ENCODE data around the gene CUX1.
"Not testable (repeated sequence)": the region's sequence is repeated elsewhere in the genome, so short reads cannot be mapped to it uniquely, and the experiment has no call there.

CUX1 gene

DNA sequence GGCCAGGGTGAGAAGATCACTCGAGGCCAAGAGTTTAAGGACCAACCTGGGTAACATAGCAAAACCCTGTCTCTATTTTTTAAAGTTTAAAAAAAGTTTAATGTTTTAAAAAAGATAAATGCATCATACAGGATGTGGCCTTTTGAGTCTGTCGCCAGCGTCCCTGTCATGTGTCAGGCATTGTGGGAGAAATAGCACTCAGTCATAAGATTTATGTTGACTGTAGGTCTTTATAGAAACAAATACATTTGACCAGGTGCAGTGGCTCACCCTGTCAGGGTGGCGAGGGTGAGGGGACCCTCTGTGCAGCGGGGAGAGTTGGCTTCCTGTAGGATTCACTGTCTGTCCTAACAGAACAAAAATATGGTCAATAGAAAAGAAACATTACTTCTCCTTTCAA lies 405.8 kb downstream of the CUX1 start:
- H3K27me3 ChIP-seq (ENCODE audit: insufficient read depth, low read length, poor library complexity): no peaks in the 10 kb centered on the region
- H3K79me2 ChIP-seq (ENCODE audit: insufficient read depth, low read length): no peaks in the 10 kb centered on the region
- H4K20me1 ChIP-seq (ENCODE audit: insufficient read depth, low read length): peaks cover 5% of the 10 kb centered on the region
- no peak overlapping the region for H3K4me2 ChIP-seq (ENCODE audit: insufficient read depth, low read length)
- ATAC-seq (ENCODE audit: insufficient read depth, low read depth) (no peak), DNase-seq (no peak)
- H3K4me1 ChIP-seq (ENCODE audit: insufficient read depth, low read length): no peaks in the 10 kb centered on the region
- H3K4me3 ChIP-seq (ENCODE audit: low read depth in 1 of 2, low read length in 2 of 2): no peak overlapping the region
- H3K36me3 ChIP-seq (ENCODE audit: insufficient read depth, low read length): peaks cover 59% of the 10 kb centered on the region
- H3K9me3 ChIP-seq (ENCODE audit: insufficient read depth, low read length, severe bottlenecking): no peaks in the 10 kb centered on the region
- H3K27ac ChIP-seq (ENCODE audit: low read length): no peak overlapping the region
- H3K9ac ChIP-seq (ENCODE audit: low read depth, low read length): no peak overlapping the region
- H2AFZ ChIP-seq (ENCODE audit: low read depth, low read length): no peak overlapping the region
- TF ChIP-seq, protein P1, sequence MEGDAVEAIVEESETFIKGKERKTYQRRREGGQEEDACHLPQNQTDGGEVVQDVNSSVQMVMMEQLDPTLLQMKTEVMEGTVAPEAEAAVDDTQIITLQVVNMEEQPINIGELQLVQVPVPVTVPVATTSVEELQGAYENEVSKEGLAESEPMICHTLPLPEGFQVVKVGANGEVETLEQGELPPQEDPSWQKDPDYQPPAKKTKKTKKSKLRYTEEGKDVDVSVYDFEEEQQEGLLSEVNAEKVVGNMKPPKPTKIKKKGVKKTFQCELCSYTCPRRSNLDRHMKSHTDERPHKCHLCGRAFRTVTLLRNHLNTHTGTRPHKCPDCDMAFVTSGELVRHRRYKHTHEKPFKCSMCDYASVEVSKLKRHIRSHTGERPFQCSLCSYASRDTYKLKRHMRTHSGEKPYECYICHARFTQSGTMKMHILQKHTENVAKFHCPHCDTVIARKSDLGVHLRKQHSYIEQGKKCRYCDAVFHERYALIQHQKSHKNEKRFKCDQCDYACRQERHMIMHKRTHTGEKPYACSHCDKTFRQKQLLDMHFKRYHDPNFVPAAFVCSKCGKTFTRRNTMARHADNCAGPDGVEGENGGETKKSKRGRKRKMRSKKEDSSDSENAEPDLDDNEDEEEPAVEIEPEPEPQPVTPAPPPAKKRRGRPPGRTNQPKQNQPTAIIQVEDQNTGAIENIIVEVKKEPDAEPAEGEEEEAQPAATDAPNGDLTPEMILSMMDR (IDR thresholded peaks at IDR 0.05; ENCODE audit: borderline replicate concordance, extremely low read depth, low read length, poor library complexity, severe bottlenecking): no peak
- TF ChIP-seq EZH2 (IDR thresholded peaks at IDR 0.05; ENCODE audit: borderline replicate concordance, low read depth, low read length, severe bottlenecking): no peak

DNA sequence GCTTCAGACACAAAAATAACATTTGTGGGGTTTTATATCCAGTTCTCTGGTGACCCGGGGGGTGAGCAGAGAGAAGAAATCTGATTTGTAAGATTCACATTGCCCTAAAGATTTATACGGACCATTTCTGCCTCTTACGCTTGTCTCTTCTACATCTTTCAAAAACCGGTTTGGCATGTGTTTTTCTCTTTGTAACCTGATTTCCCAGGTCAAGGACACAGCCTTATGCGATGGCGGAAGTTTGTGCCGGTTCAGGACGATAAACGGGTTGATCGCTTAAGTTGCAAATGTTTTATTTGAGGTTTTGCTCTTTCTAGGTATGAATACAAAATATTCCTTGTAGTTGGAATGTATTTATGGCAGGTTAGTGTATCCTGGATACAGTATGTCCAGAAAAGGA lies 407.6 kb downstream of the CUX1 start:
- Histone ChIP-seq H3K4me3 (ENCODE audit: low read depth in 1 of 2, low read length in 2 of 2) (no peak overlapping the region), H3K4me1 (ENCODE audit: insufficient read depth, low read length) (no peaks in the 10 kb centered on the region), H3K9me3 (ENCODE audit: insufficient read depth, low read length, severe bottlenecking) (no peaks in the 10 kb centered on the region), H4K20me1 (ENCODE audit: insufficient read depth, low read length) (peaks cover 5% of the 10 kb centered on the region), H3K27me3 (ENCODE audit: insufficient read depth, low read length, poor library complexity) (no peaks in the 10 kb centered on the region), H3K79me2 (ENCODE audit: insufficient read depth, low read length) (no peaks in the 10 kb centered on the region), H2AFZ (ENCODE audit: low read depth, low read length) (no peak overlapping the region), H3K9ac (ENCODE audit: low read depth, low read length) (no peak overlapping the region), H3K27ac (ENCODE audit: low read length) (no peak overlapping the region), H3K4me2 (ENCODE audit: insufficient read depth, low read length) (no peak overlapping the region), H3K36me3 (ENCODE audit: insufficient read depth, low read length) (peaks cover 66% of the 10 kb centered on the region)
- DNase-seq: no peak
- TF ChIP-seq EZH2 (IDR thresholded peaks at IDR 0.05; ENCODE audit: borderline replicate concordance, low read depth, low read length, severe bottlenecking): no peak
- TF ChIP-seq, protein P1 (IDR thresholded peaks at IDR 0.05; ENCODE audit: borderline replicate concordance, extremely low read depth, low read length, poor library complexity, severe bottlenecking): no peak
- ATAC-seq (ENCODE audit: insufficient read depth, low read depth): no peak

DNA sequence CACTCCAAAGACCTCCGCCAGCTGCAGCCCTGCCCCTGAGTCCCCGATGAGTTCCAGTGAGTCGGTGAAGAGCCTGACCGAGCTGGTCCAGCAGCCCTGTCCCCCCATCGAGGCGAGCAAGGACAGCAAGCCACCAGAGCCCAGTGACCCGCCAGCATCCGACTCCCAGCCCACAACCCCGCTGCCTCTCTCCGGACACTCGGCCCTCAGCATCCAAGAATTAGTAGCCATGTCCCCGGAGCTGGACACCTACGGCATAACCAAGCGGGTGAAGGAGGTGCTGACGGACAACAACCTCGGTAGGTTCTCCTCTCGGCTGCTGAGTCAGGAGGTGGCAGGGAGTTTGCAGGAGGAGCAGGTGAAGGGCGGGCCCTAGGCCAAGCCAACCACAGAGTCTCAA lies 409.9 kb downstream of the CUX1 start:
- Histone ChIP-seq H3K9ac (ENCODE audit: low read depth, low read length) (no peak overlapping the region), H3K9me3 (ENCODE audit: insufficient read depth, low read length, severe bottlenecking) (no peaks in the 10 kb centered on the region), H3K4me3 (ENCODE audit: low read depth in 1 of 2, low read length in 2 of 2) (no peak overlapping the region), H3K36me3 (ENCODE audit: insufficient read depth, low read length) (peaks cover 68% of the 10 kb centered on the region), H3K27me3 (ENCODE audit: insufficient read depth, low read length, poor library complexity) (no peaks in the 10 kb centered on the region), H2AFZ (ENCODE audit: low read depth, low read length) (no peak overlapping the region), H3K79me2 (ENCODE audit: insufficient read depth, low read length) (no peaks in the 10 kb centered on the region), H3K27ac (ENCODE audit: low read length) (no peak overlapping the region; the same call in 1 of the 2 replicates), H3K4me2 (ENCODE audit: insufficient read depth, low read length) (no peak overlapping the region), H4K20me1 (ENCODE audit: insufficient read depth, low read length) (peaks cover 5% of the 10 kb centered on the region), H3K4me1 (ENCODE audit: insufficient read depth, low read length) (no peaks in the 10 kb centered on the region)
- TF ChIP-seq, protein P1 (IDR thresholded peaks at IDR 0.05; ENCODE audit: borderline replicate concordance, extremely low read depth, low read length, poor library complexity, severe bottlenecking): no peak
- TF ChIP-seq EZH2 (IDR thresholded peaks at IDR 0.05; ENCODE audit: borderline replicate concordance, low read depth, low read length, severe bottlenecking): no peak
- ATAC-seq (ENCODE audit: insufficient read depth, low read depth): no peak
- DNase-seq: no peak

DNA sequence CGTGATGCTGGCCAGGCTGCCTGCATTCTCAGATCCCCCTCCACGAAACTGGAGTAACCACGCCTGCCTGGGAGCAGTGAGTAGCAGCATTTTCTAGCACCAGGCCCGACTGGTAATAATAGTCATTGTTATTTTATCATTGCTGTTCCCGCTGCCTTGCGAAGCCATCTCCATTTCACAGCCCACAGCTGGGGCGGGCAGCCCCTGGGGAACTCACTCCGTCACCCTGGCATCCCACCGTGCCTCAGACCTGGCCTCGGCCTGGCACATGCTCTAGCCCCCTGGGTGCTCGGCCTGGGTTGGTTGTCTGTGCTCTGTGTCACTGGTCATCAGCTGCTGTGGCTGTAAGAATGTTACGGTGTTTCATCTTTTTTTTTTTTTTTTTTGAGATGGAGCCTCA lies 411.5 kb downstream of the CUX1 start:
- peaks cover 79% of the 10 kb centered on the region for H3K36me3 ChIP-seq (ENCODE audit: insufficient read depth, low read length)
- no peak overlapping the region for H2AFZ ChIP-seq (ENCODE audit: low read depth, low read length)
- H3K4me1 ChIP-seq (ENCODE audit: insufficient read depth, low read length): no peaks in the 10 kb centered on the region
- TF ChIP-seq EZH2 (IDR thresholded peaks at IDR 0.05; ENCODE audit: borderline replicate concordance, low read depth, low read length, severe bottlenecking): no peak
- TF ChIP-seq, protein P1 (IDR thresholded peaks at IDR 0.05; ENCODE audit: borderline replicate concordance, extremely low read depth, low read length, poor library complexity, severe bottlenecking): no peak
- H3K4me3 ChIP-seq (ENCODE audit: low read depth in 1 of 2, low read length in 2 of 2): no peak overlapping the region
- H3K9me3 ChIP-seq (ENCODE audit: insufficient read depth, low read length, severe bottlenecking): no peaks in the 10 kb centered on the region
- H3K79me2 ChIP-seq (ENCODE audit: insufficient read depth, low read length): no peaks in the 10 kb centered on the region
- H3K4me2 ChIP-seq (ENCODE audit: insufficient read depth, low read length): no peak overlapping the region
- DNase-seq: no peak
- no peak overlapping the region for H3K27ac ChIP-seq (ENCODE audit: low read length)
- H3K27me3 ChIP-seq (ENCODE audit: insufficient read depth, low read length, poor library complexity): no peaks in the 10 kb centered on the region
- ATAC-seq (ENCODE audit: insufficient read depth, low read depth): no peak
- H3K9ac ChIP-seq (ENCODE audit: low read depth, low read length): no peak overlapping the region
- H4K20me1 ChIP-seq (ENCODE audit: insufficient read depth, low read length): peaks cover 5% of the 10 kb centered on the region

DNA sequence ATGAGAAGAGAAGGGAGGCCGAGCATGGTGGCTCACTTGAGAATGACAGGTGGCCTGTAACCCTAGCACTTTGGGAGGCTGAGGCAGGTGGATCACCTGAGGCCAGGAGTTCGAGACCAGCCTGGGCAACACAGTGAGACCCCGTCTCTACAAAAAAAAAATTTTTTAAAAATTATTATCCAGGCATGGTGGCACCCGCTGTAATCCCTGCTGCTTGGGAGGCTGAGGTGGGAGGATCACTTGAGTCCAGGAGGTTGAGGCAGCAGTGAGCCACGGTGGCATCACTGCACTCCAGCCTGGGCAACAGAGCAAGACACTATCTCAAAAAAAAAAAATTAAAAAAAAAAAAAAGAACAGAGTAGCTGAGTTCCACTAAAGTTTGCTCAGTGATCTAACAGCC lies 412.7 kb downstream of the CUX1 start:
- H3K36me3 ChIP-seq (ENCODE audit: insufficient read depth, low read length): peaks cover 79% of the 10 kb centered on the region
- DNase-seq; H2AFZ ChIP-seq (ENCODE audit: low read depth, low read length): not testable (repeated sequence)

More for the DNA sequence above, 412.7 kb downstream of the CUX1 start:
- not testable (repeated sequence) for H3K27ac ChIP-seq (ENCODE audit: low read length); H3K4me2 ChIP-seq (ENCODE audit: insufficient read depth, low read length); H3K9me3 ChIP-seq (ENCODE audit: insufficient read depth, low read length, severe bottlenecking); H3K4me3 ChIP-seq (ENCODE audit: low read depth in 1 of 2, low read length in 2 of 2); H4K20me1 ChIP-seq (ENCODE audit: insufficient read depth, low read length); H3K27me3 ChIP-seq (ENCODE audit: insufficient read depth, low read length, poor library complexity); H3K9ac ChIP-seq (ENCODE audit: low read depth, low read length); H3K79me2 ChIP-seq (ENCODE audit: insufficient read depth, low read length); H3K4me1 ChIP-seq (ENCODE audit: insufficient read depth, low read length); ATAC-seq (ENCODE audit: insufficient read depth, low read depth)
